Measurements from ENCODE around the gene PALM2AKAP2. TPM values are rescaled to one million over a fixed set of nuclear protein-coding genes. Genes with fewer than 3 reads are reported as not detected.

Gene PALM2AKAP2
- 1 to 10 TPM in 1 of 2 donors, under 1 TPM in 1; 0.49 to 1.1 TPM for total RNA-seq
- polyA plus RNA-seq (2013, experiment 1 of 2), result 5.6 TPM
- polyA plus RNA-seq (2013, experiment 2 of 2), result 8.2 TPM
- long read RNA-seq, experiment 1, result 0 reads
- long read RNA-seq, experiment 2, result 0 reads
- long read RNA-seq, experiment 3, partial matches to known transcripts, result 0 of 4 reads
- long read RNA-seq, experiment 3, other reads (novel, unspliced or antisense), result 4 of 4 reads
- long read RNA-seq, experiment 4, result 0 reads

- peak within 1 kb of the TSS; percentile 80 for H3K4me3 ChIP-seq (ENCODE audit: low read length)
- H3K27me3 Mint-ChIP-seq (ENCODE audit: insufficient read depth), result peaks cover 71% of the 10 kb centered on the region
- H3K36me3 ChIP-seq (ENCODE audit: control insufficient read depth, insufficient read depth, low read length), result no peaks in the 10 kb centered on the region
- DNase-seq, result peak; percentile 90
- H3K9ac ChIP-seq (ENCODE audit: extremely low read depth, low read length, poor library complexity, severe bottlenecking), result no peak within 1 kb of the TSS
- no peaks in the 10 kb centered on the region for H3K9me3 ChIP-seq (ENCODE audit: control insufficient read depth, low read length)
- no peak within 1 kb of the TSS for H3K27ac ChIP-seq (ENCODE audit: low read depth, low read length)
- H3K4me1 Mint-ChIP-seq, result peaks cover 6% of the 10 kb centered on the region
- H3K27ac Mint-ChIP-seq, result no peak within 1 kb of the TSS
- peak; percentile 58 for TF ChIP-seq CTCF (conservative IDR thresholded peaks at IDR 0.05)
- 1% methylated on average over 21 to 85 of the region's 85 CpGs for WGBS, 2 experiments (ENCODE audit: insufficient coverage in 1 of 2, insufficient read length in 1 of 2)
- peak within 1 kb of the TSS; percentile 61 for H3K4me3 Mint-ChIP-seq
- peaks cover 60% of the 10 kb centered on the region for H3K27me3 ChIP-seq (ENCODE audit: control insufficient read depth, insufficient read depth, low read length, poor library complexity, severe bottlenecking)
- no peaks in the 10 kb centered on the region for H3K36me3 Mint-ChIP-seq (ENCODE audit: low read depth)
- H3K4me1 ChIP-seq (ENCODE audit: control insufficient read depth, insufficient read depth, low read length), result no peaks in the 10 kb centered on the region
- no peaks in the 10 kb centered on the region for H3K9me3 Mint-ChIP-seq
These were observed at the start of gene PALM2AKAP2 for GRCh38 chr9:109779711-109780452. TSS of gene PALM2AKAP2 (plus strand) at chr9:109780198. CDS start at chr9:109780489, 291 bp downstream.

- Histone ChIP-seq H3K27me3 (ENCODE audit: control insufficient read depth, insufficient read depth, low read length, poor library complexity, severe bottlenecking) (no peaks in the 10 kb centered on the region), H3K9me3 (ENCODE audit: control insufficient read depth, low read length) (no peaks in the 10 kb centered on the region), H3K36me3 (ENCODE audit: control insufficient read depth, insufficient read depth, low read length) (no peaks in the 10 kb centered on the region), H3K9ac (ENCODE audit: extremely low read depth, low read length, poor library complexity, severe bottlenecking) (no peak overlapping the region), H3K27ac (ENCODE audit: low read depth, low read length) (no peak overlapping the region), H3K4me1 (ENCODE audit: control insufficient read depth, insufficient read depth, low read length) (no peaks in the 10 kb centered on the region), H3K4me3 (ENCODE audit: low read length) (no peak overlapping the region)
- H3K27me3 Mint-ChIP-seq (ENCODE audit: insufficient read depth), result peaks cover 3% of the 10 kb centered on the region
- H3K36me3 Mint-ChIP-seq (ENCODE audit: low read depth), result no peaks in the 10 kb centered on the region
- WGBS, 2 experiments (ENCODE audit: insufficient coverage in 1 of 2, insufficient read length in 1 of 2), result 78 to 95% methylated on average over 2 to 3 of the region's 3 CpGs
- no peak overlapping the region for H3K27ac Mint-ChIP-seq
- H3K4me3 Mint-ChIP-seq, result no peak overlapping the region
- TF ChIP-seq CTCF (conservative IDR thresholded peaks at IDR 0.05), result no peak
- DNase-seq, result no peak
- no peaks in the 10 kb centered on the region for H3K9me3 Mint-ChIP-seq
- H3K4me1 Mint-ChIP-seq, result no peaks in the 10 kb centered on the region
These were observed 49.8 kb upstream of the PALM2AKAP2 start for GRCh38 chr9:109730228-109730627.

GRCh38 chr9:109733690-109734089 is 46.3 kb upstream of the PALM2AKAP2 start:
- Mint-ChIP-seq H3K27me3 (ENCODE audit: insufficient read depth) (peaks cover 5% of the 10 kb centered on the region), H3K36me3 (ENCODE audit: low read depth) (no peaks in the 10 kb centered on the region), H3K4me3 (no peak overlapping the region), H3K4me1 (no peaks in the 10 kb centered on the region), H3K9me3 (no peaks in the 10 kb centered on the region), H3K27ac (no peak overlapping the region)
- no peak for DNase-seq
- no peak overlapping the region for H3K27ac ChIP-seq (ENCODE audit: low read depth, low read length)
- TF ChIP-seq CTCF (conservative IDR thresholded peaks at IDR 0.05), result no peak
- no peaks in the 10 kb centered on the region for H3K36me3 ChIP-seq (ENCODE audit: control insufficient read depth, insufficient read depth, low read length)
- H3K9ac ChIP-seq (ENCODE audit: extremely low read depth, low read length, poor library complexity, severe bottlenecking), result no peak overlapping the region
- H3K4me3 ChIP-seq (ENCODE audit: low read length), result no peak overlapping the region
- 79 to 89% methylated on average over 1 to 2 of the region's 2 CpGs for WGBS, 2 experiments (ENCODE audit: insufficient coverage in 1 of 2, insufficient read length in 1 of 2)
- H3K9me3 ChIP-seq (ENCODE audit: control insufficient read depth, low read length), result no peaks in the 10 kb centered on the region
- no peaks in the 10 kb centered on the region for H3K27me3 ChIP-seq (ENCODE audit: control insufficient read depth, insufficient read depth, low read length, poor library complexity, severe bottlenecking)
- no peaks in the 10 kb centered on the region for H3K4me1 ChIP-seq (ENCODE audit: control insufficient read depth, insufficient read depth, low read length)

Measured in endodermal cell (in vitro differentiated cells).